GM21447 (cell line): ENCODE measurements around the gene DCUN1D2.
"Not testable (repeated sequence)": the region's sequence is repeated elsewhere in the genome, so short reads cannot be mapped to it uniquely, and the experiment has no call there.

ENCODE experiments used
- ATAC-seq: cut with Tn5 transposase; IDR thresholded peaks from one replicate; pipeline ENCODE4 v1.9.1; 2021; ENCODE audit not compliant: unreplicated experiment

DCUN1D2 gene

GRCh38 chr13:113468029-113468428, 22.5 kb downstream of the DCUN1D2 start:
- ATAC-seq: no peak

GRCh38 chr13:113466383-113466782, 24.1 kb downstream of the DCUN1D2 start:
- ATAC-seq: no peak

- no peak for ATAC-seq
Measured at GRCh38 chr13:113465300-113465699, 25.2 kb downstream of the DCUN1D2 start.

- no peak for ATAC-seq
Measured at GRCh38 chr13:113464476-113464875, 26.0 kb downstream of the DCUN1D2 start.

GRCh38 chr13:113461022-113461751, 29.3 kb downstream of the DCUN1D2 start:
- ATAC-seq: no peak

GRCh38 chr13:113460599-113460998, 29.9 kb downstream of the DCUN1D2 start:
- no peak for ATAC-seq

- ATAC-seq: no peak
Measured at GRCh38 chr13:113460064-113460555, 30.4 kb downstream of the DCUN1D2 start.

- no peak for ATAC-seq
Measured at GRCh38 chr13:113458253-113459065, 32.1 kb downstream of the DCUN1D2 start.

- ATAC-seq: no peak
Measured at GRCh38 chr13:113457510-113457909, 33.0 kb downstream of the DCUN1D2 start.

- no peak for ATAC-seq
Measured at GRCh38 chr13:113456116-113456702, 34.3 kb downstream of the DCUN1D2 start.

GRCh38 chr13:113455384-113455783, 35.1 kb downstream of the DCUN1D2 start:
- no peak for ATAC-seq

- ATAC-seq: no peak
Measured at GRCh38 chr13:113454936-113455335, 35.6 kb downstream of the DCUN1D2 start.

GRCh38 chr13:113452942-113453901, 37.3 kb downstream of the DCUN1D2 start, which contains the start of gene ADPRHL1:
ADPRHL1 (minus strand) TSS chr13:113453488; CDS start chr13:113453437, 51 bp downstream.
- ATAC-seq: no peak

GRCh38 chr13:113452466-113452865, 38.0 kb downstream of the DCUN1D2 start:
- no peak for ATAC-seq

GRCh38 chr13:113451951-113452421, 38.5 kb downstream of the DCUN1D2 start:
- no peak for ATAC-seq

- ATAC-seq: not testable (repeated sequence)
Measured at GRCh38 chr13:113450861-113451620, 39.5 kb downstream of the DCUN1D2 start.

GRCh38 chr13:113450348-113450744, 40.2 kb downstream of the DCUN1D2 start:
- not testable (repeated sequence) for ATAC-seq

GRCh38 chr13:113449693-113450347, 40.7 kb downstream of the DCUN1D2 start:
- no peak for ATAC-seq
